Hepatocyte (in vitro differentiated cells): Measurements from ENCODE around the gene ZFHX3. TPM values are rescaled to one million over a fixed set of nuclear protein-coding genes. Genes with fewer than 3 reads are reported as not detected.
"Not testable (repeated sequence)": the region's sequence is repeated elsewhere in the genome, so short reads cannot be mapped to it uniquely, and the experiment has no call there.

ENCODE experiments used
- DNase-seq: peaks from one replicate; pipeline ENCODE4 v3.0.0-alpha.2; 2016; ENCODE audit warnings: low spot score
- H2AFZ ChIP-seq: fragments of 200-600 bp; sonication (generic); 2 replicates; pipeline ENCODE4 v1.6.0; 2016; ENCODE audit warnings: antibody characterized with exemption, mild to moderate bottlenecking
- H3K27ac ChIP-seq: fragments of 200-600 bp; sonication (generic); 2 replicates; pipeline ENCODE4 v1.5.1; 2016; ENCODE audit warnings: mild to moderate bottlenecking
- H3K27me3 ChIP-seq: fragments of 200-600 bp; sonication (generic); 2 replicates; pipeline ENCODE4 v1.6.1; 2016
- H3K36me3 ChIP-seq: fragments of 200-600 bp; sonication (generic); replicated peaks from 2 replicates; pipeline ENCODE4 v1.5.1; 2016; ENCODE audit warnings: low read depth; ENCODE audit not compliant: insufficient read depth
- H3K4me1 ChIP-seq: fragments of 200-600 bp; sonication (generic); 2 replicates; pipeline ENCODE4 v1.5.1; 2016; ENCODE audit warnings: mild to moderate bottlenecking, moderate library complexity; ENCODE audit not compliant: insufficient read depth
- H3K4me2 ChIP-seq: fragments of 200-600 bp; sonication (generic); 2 replicates; pipeline ENCODE4 v1.6.0; 2016
- H3K4me3 ChIP-seq: fragments of 200-600 bp; sonication (generic); 2 replicates; pipeline ENCODE4 v1.5.1; 2016; ENCODE audit warnings: mild to moderate bottlenecking
- H3K79me2 ChIP-seq: fragments of 200-600 bp; sonication (generic); 2 replicates; pipeline ENCODE4 v1.6.0; 2017; ENCODE audit warnings: mild to moderate bottlenecking
- H3K9me2 ChIP-seq: fragments of 200-600 bp; sonication (generic); replicated peaks from 2 replicates; pipeline ENCODE4 v1.6.0; 2017; ENCODE audit warnings: mild to moderate bottlenecking; ENCODE audit not compliant: insufficient read depth
- H3K9me3 ChIP-seq: fragments of 200-600 bp; sonication (generic); 2 replicates; pipeline ENCODE4 v1.5.1; 2016; ENCODE audit warnings: low read depth, mild to moderate bottlenecking
- H4K20me1 ChIP-seq: fragments of 200-600 bp; sonication (generic); 2 replicates; pipeline ENCODE4 v1.6.0; 2016; ENCODE audit warnings: mild to moderate bottlenecking; ENCODE audit not compliant: insufficient read depth, poor library complexity, severe bottlenecking
- EZH2 ChIP-seq: fragments of 200-600 bp; sonication (generic); IDR thresholded peaks from 2 replicates; pipeline ENCODE4 v1.6.1; 2016; ENCODE audit warnings: antibody characterized with exemption, mild to moderate bottlenecking, borderline replicate concordance
- EZH2phosphoT487 ChIP-seq: fragments of 200-600 bp; sonication (generic); IDR thresholded peaks from one replicate; pipeline ENCODE4 v1.6.1; 2018; ENCODE audit warnings: antibody characterized with exemption, mild to moderate bottlenecking, low read depth, moderate library complexity; ENCODE audit not compliant: unreplicated experiment, severe bottlenecking
- WGBS: methylation state at CpG from one replicate; pipeline ENCODE4 v1.1.6; 2016; ENCODE audit warnings: low lambda C conversion rate; ENCODE audit errors: missing lambda C conversion rate; 5-methylcytosine and 5-hydroxymethylcytosine counted together
- polyA plus RNA-seq: library from polyadenylated mRNA; unstranded; fragments of >200 nt; fragmentation: Nextera tagmentation; extraction: Ambion mirVana; gene quantifications from 2 replicates; pipeline ENCODE4 v1.2.1, GENCODE V29; 2016
- total RNA-seq: library from RNA; depleted of rRNA; stranded (reverse); fragments of >200 nt; gene quantifications from 2 replicates; pipeline ENCODE4 v1.2.3, GENCODE V29; 2014
- TF ChIP-seq, protein P1 (sequence below): fragments of 200-600 bp; sonication (generic); IDR thresholded peaks from 2 replicates; pipeline ENCODE4 v1.5.1; 2016; ENCODE audit warnings: antibody characterized with exemption, mild to moderate bottlenecking; ENCODE audit not compliant: poor library complexity

Gene ZFHX3
- total and polyA plus RNA-seq, 2 experiments from 2014 or later: 6.4 to 11.6 TPM

DNA sequence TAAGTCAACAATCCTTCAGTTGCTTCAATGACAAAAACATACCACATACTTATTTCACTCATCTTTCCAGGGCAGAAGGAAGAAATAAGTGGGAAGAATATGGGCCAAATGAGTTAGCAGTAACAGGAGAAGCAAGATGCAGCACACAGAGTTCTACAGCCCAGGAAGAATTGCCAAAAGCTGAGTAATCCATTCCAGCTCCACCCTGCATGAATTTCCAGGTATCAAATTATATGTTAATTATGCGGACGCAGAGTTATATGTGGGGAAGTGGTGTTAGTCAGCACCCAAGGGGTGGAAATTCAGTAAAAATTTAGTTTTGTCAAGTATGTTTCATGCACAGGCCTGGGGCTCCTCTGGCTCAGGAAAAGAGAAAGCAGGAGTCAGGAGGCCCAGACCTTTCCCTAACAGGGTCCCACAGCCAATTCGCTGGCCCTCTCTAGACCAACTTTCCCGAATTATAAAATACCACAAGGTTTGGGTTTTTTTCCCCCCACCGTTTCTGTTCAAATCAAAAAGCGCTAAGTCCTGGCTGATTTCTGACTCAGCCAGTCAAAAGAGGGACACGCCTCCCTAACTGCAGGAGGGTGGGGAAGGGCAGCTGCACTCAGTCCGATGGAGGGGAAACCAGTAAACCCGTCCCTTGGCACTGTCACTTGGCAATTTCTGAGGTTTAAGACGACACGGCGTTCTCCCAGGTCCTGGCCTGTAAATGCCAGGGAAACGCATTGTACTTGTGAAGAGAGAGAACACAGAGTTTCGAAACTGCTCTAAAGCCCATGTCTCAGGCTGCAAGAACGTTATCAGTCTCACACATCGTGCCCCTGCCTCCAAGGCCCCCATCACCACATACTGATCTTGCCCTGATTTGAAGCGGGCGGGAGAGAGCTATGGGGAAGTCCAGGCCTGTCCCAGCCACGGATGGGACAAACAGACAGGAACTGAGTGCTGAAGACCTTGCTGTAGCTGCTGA, 58.1 kb downstream of the ZFHX3 start:
- H3K4me2 ChIP-seq: peak overlapping the region; percentile 65
- H2AFZ ChIP-seq: no peak overlapping the region
- TF ChIP-seq, protein P1, sequence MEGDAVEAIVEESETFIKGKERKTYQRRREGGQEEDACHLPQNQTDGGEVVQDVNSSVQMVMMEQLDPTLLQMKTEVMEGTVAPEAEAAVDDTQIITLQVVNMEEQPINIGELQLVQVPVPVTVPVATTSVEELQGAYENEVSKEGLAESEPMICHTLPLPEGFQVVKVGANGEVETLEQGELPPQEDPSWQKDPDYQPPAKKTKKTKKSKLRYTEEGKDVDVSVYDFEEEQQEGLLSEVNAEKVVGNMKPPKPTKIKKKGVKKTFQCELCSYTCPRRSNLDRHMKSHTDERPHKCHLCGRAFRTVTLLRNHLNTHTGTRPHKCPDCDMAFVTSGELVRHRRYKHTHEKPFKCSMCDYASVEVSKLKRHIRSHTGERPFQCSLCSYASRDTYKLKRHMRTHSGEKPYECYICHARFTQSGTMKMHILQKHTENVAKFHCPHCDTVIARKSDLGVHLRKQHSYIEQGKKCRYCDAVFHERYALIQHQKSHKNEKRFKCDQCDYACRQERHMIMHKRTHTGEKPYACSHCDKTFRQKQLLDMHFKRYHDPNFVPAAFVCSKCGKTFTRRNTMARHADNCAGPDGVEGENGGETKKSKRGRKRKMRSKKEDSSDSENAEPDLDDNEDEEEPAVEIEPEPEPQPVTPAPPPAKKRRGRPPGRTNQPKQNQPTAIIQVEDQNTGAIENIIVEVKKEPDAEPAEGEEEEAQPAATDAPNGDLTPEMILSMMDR: no peak
- TF ChIP-seq EZH2: no peak
- no peak for TF ChIP-seq EZH2phosphoT487
- no peaks in the 10 kb centered on the region for H3K9me3 ChIP-seq
- no peaks in the 10 kb centered on the region for H3K27me3 ChIP-seq
- peaks cover 68% of the 10 kb centered on the region for H3K4me1 ChIP-seq
- no peak overlapping the region for H3K4me3 ChIP-seq
- DNase-seq: peak; percentile 53
- no peaks in the 10 kb centered on the region for H3K9me2 ChIP-seq
- H3K36me3 ChIP-seq: no peaks in the 10 kb centered on the region
- H4K20me1 ChIP-seq: peaks cover 8% of the 10 kb centered on the region
- peak overlapping the region; percentile 76 for H3K27ac ChIP-seq
- WGBS: 34% methylated on average over 19 of the region's 19 CpGs
- H3K79me2 ChIP-seq: peaks cover 100% of the 10 kb centered on the region

- Histone ChIP-seq H3K27ac (peak overlapping the region; percentile 76), H3K4me2 (peak overlapping the region; percentile 65), H3K4me1 (peaks cover 68% of the 10 kb centered on the region), H3K79me2 (peaks cover 100% of the 10 kb centered on the region)
- H2AFZ ChIP-seq, H3K36me3 ChIP-seq, H3K9me3 ChIP-seq, DNase-seq, H3K4me3 ChIP-seq, H3K27me3 ChIP-seq, H4K20me1 ChIP-seq, H3K9me2 ChIP-seq: not testable (repeated sequence)
- 95% methylated on average over 7 of the region's 7 CpGs for WGBS
Measured at GRCh38 chr16:72989203-72989578, 58.7 kb downstream of the ZFHX3 start.

DNA sequence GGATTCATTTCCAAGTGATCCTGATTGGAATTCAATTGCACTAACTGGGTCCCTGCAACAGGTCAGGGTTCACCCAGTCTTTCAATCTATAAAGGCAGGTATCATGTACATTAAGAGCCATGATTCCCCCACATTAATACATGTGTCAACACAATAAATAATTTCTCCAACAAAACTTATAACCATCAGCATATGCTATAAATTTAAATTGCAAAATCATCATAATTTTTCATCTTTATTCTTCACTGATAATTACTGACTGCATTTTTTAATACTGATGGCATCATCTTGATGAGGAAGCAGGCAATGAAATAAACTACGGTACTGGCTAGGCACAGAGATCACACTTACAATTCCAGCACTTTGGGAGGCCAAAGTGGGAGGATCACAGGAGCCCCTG, 59.4 kb downstream of the ZFHX3 start:
- Histone ChIP-seq H3K4me3 (no peak overlapping the region), H3K36me3 (no peaks in the 10 kb centered on the region), H3K27me3 (no peaks in the 10 kb centered on the region), H3K27ac (no peak overlapping the region), H2AFZ (no peak overlapping the region), H3K79me2 (peaks cover 100% of the 10 kb centered on the region), H4K20me1 (peaks cover 5% of the 10 kb centered on the region), H3K9me3 (no peaks in the 10 kb centered on the region), H3K9me2 (no peaks in the 10 kb centered on the region), H3K4me2 (no peak overlapping the region), H3K4me1 (peaks cover 64% of the 10 kb centered on the region)
- DNase-seq: no peak
- TF ChIP-seq, protein P1: no peak
- TF ChIP-seq EZH2phosphoT487 (no peak), EZH2 (no peak)
- 100% methylated on average over 1 of the region's 1 CpG for WGBS

GRCh38 chr16:72987480-72987901, 60.4 kb downstream of the ZFHX3 start:
- Histone ChIP-seq H3K36me3 (no peaks in the 10 kb centered on the region), H2AFZ (no peak overlapping the region), H3K4me1 (peaks cover 53% of the 10 kb centered on the region), H3K4me3 (no peak overlapping the region), H3K79me2 (peaks cover 100% of the 10 kb centered on the region), H3K27me3 (no peaks in the 10 kb centered on the region), H3K27ac (no peak overlapping the region), H3K9me3 (no peaks in the 10 kb centered on the region), H3K9me2 (no peaks in the 10 kb centered on the region), H4K20me1 (peaks cover 8% of the 10 kb centered on the region), H3K4me2 (no peak overlapping the region)
- TF ChIP-seq EZH2phosphoT487: no peak
- TF ChIP-seq EZH2: no peak
- TF ChIP-seq, protein P1: no peak
- 82% methylated on average over 3 of the region's 3 CpGs for WGBS
- DNase-seq: no peak
